Left renal pelvis (tissue), 4 donors: ENCODE data around the gene CCNL1. TPM values are rescaled to one million over a fixed set of nuclear protein-coding genes. Genes with fewer than 3 reads are reported as not detected.

Source experiments
- DNase-seq, 4 donors: peaks; one replicate each; pipeline ENCODE4 v3.0.0-alpha.2; 2013; ENCODE audit warnings: low read depth in 4 of 4, low spot score in 3 of 4
- polyA plus RNA-seq, 4 donors: library from polyadenylated mRNA; unstranded; fragments of 120-200 nt; gene quantifications; one replicate each; pipeline ENCODE4 v1.2.1, GENCODE V29; 2013; ENCODE audit not compliant: insufficient read length in 4 of 4

CCNL1 gene
- polyA plus RNA-seq, 4 donors, result 146 to 453 (median 186) TPM

- DNase-seq, result no peak
These were observed 31.8 kb downstream of the CCNL1 start for GRCh38 chr3:157127831-157128767.

- no peak for DNase-seq
These were observed 32.7 kb downstream of the CCNL1 start for GRCh38 chr3:157127268-157127667.

GRCh38 chr3:157126365-157126764 is 33.6 kb downstream of the CCNL1 start:
- no peak for DNase-seq

- DNase-seq, result no peak
These were observed 34.8 kb downstream of the CCNL1 start for GRCh38 chr3:157125101-157125500.

GRCh38 chr3:157123621-157124020 is 36.3 kb downstream of the CCNL1 start:
- DNase-seq, result no peak

- DNase-seq, result no peak
These were observed 37.0 kb downstream of the CCNL1 start for GRCh38 chr3:157122832-157123427.

GRCh38 chr3:157122116-157122515 is 37.8 kb downstream of the CCNL1 start:
- DNase-seq, result no peak

- DNase-seq, result no peak
These were observed 38.4 kb downstream of the CCNL1 start for GRCh38 chr3:157121522-157121921.

GRCh38 chr3:157120071-157120892 is 39.7 kb downstream of the CCNL1 start:
- DNase-seq, result no peak

GRCh38 chr3:157119369-157119951 is 40.5 kb downstream of the CCNL1 start:
- no peak for DNase-seq

GRCh38 chr3:157117875-157118654 is 41.9 kb downstream of the CCNL1 start:
- DNase-seq, result no peak

- no peak for DNase-seq
These were observed 42.7 kb downstream of the CCNL1 start for GRCh38 chr3:157117206-157117605.

GRCh38 chr3:157116017-157116416 is 43.9 kb downstream of the CCNL1 start:
- no peak for DNase-seq

GRCh38 chr3:157115069-157116006 is 44.6 kb downstream of the CCNL1 start:
- DNase-seq, result no peak

GRCh38 chr3:157113832-157114505 is 46.0 kb downstream of the CCNL1 start:
- no peak for DNase-seq

GRCh38 chr3:157112536-157112935 is 47.4 kb downstream of the CCNL1 start:
- no peak for DNase-seq

GRCh38 chr3:157111518-157111917 is 48.4 kb downstream of the CCNL1 start:
- DNase-seq, result no peak

- no peak for DNase-seq
These were observed 49.1 kb downstream of the CCNL1 start for GRCh38 chr3:157110761-157111278.
